M059J (cell line): ENCODE data around the gene LAMB1. TPM values are rescaled to one million over a fixed set of nuclear protein-coding genes. Genes with fewer than 3 reads are reported as not detected.
A peak's percentile ranks its signal among the peaks of the same experiment; 100 is the strongest.

ENCODE experiments used
- DNase-seq: peaks from one replicate; pipeline ENCODE4 v3.0.0-alpha.2; 2012; ENCODE audit warnings: low read depth
- total RNA-seq: library from RNA; depleted of rRNA; stranded (reverse); fragments of >200 nt; shearing (Covaris generic); gene quantifications from 2 replicates; pipeline ENCODE4 v1.2.3, GENCODE V29; 2014

Gene LAMB1
- total RNA-seq, 1 experiment from 2014 or later: 225 TPM

DNA sequence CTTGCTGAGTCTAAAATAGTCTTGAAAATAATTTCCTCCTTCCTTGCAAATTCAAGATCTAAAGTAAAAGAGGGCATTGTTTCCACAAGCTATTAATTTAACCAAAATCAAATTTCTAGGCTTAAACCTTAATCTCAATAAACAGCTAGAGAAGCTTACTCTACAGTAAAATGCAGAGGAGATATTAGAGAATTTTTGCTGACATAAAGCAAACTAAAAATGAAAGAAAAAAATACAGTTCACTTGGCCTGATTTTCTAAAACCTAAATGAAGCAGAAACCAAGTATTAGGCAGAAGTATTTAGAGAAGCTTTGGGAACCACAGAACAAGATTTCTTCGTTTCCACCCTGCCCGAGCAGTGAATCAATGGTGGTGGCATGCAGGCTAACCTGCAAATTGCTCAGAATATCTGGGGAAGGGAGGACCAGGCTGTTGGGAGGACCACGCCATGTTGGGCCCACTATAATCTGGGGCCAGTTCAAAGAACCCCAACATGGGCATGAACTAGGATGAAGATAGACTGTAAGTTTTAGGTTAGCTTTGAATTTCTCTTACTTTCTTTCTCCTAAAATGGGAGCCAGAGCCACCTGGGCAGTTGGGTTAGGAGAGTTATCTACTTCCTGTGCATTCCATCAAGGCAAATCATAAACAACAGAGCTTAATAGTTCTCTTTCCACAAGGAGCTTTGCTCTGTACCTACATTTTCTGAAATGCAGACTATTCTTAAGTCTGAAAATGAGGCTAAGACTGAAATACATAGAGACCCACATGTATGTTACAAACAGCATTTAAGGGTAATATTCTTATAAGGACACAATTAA is 4.1 kb downstream of the LAMB1 start:
- peak; percentile 66 for DNase-seq

DNA sequence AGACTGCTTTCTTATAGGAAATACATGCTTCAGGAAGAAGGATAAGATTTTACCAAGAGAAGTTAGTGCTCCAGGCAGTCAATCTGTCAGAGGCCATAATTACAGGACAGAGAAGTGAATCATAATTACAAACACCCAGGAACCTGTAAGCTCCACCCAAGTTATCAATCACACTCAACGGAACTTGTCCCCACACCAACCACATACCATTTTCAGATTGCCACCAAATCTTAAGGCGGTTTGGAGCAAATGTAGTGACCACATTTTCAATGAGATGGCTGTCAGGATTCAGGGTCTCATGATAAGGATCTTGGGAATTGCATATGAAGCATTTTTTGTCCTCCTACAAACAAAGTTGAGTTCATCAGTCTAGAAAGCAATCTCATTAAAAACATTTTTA is 4.8 kb downstream of the LAMB1 start:
- DNase-seq: peak; percentile 83

DNA sequence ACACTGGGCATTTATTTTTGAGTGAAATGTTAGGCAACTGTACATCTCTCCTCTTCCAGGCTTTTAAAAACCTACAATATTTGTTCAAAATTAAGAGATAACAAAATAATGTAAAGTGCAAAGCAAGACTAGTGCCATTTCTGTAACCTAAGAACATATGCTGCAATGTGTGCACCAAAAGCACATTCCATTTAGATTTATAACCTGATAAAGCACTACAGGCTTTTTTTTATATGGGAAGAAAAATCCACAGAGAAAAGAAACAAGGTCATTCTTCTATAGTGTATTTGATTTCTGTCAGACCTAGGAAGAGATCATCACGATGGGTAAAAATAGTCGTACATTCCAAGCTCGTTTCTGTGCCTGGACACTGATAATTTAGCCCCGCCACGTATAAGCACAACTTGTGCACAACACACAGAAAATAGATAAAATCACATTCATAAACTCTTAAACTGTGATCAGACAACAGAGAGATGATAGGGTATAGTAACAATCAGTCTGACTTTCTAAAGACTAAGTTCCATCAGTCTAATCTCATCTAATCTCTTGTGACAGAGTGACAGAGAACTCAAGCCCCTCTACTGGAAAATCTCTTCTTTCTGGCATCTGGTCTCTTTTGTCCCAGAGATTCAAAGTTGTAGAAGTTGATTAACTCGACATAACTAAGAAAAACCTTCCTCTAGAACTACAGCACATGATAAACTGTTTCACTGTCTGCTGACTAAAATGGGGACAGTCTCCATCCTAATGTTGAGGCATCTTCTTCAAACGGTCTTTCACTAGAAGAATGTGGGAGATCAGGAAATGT is 6.7 kb downstream of the LAMB1 start:
- DNase-seq: peak; percentile 70

DNA sequence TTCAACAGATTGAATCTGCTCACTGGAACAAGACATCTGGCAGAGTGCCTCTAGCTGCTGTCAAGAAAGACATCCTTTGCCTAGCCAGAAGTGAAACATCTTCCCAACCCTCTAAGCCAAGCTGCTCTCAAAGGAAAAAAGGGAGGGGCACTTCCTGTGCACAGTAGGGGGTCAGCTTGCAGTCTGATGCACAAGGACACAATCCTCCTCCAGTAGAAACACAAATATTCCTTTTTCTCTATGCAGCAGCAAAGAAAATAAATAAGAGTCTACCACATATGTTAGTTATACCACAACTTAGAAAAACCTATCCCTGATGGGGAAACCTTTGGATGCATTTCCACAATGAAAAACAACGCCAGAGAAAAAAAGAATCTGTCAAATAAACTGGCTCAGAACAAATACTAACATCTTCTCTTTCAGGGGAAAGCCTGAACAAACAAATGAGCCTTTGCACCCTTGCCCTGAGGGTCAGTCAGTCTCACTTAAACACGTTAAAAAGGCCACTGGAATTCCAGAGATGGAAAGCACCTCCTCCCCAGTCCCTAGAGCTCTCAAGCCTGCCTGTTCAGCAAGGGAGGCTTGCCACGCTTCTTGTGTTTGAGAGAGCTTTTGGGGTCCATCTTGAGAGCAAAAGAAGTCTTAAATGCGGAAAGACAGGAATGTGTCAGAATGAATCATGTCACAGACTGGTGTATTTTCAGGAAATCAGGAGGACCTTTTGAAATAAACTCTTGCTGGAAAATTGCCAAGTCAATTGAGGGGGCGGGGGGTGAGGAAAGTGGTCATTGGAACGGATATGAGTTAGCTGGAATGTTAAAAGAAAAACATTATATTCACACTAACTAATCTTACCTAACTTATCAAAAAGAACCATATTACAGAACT is 7.5 kb downstream of the LAMB1 start:
- DNase-seq: peak; percentile 93

DNA sequence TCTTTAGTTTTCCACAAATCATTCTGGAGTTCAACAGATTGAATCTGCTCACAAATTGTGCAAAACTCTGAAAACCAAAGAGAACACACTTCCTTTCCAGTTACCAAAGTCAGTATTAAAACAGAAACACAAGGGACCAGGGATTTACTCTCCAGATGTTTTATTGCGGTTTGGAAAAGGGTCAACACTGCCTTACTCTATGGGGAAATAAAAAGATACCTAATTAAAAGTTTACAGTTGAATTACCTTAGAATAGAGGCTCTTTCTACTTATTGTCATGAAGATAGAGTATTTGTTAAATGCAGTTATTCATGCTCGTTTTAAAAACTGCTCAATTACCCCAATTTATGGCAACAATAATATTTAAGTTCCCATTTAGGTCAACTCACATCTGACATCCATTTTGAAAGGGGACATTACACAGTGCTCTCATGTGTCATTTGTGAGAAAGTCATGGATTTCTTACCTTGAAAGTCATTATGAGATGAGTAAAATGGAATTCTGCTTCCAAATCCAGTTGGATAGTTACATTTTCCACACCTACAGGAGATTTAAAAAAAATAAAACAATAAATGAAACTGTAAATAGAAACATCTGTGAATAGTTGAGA is 8.4 kb downstream of the LAMB1 start:
- no peak for DNase-seq

DNA sequence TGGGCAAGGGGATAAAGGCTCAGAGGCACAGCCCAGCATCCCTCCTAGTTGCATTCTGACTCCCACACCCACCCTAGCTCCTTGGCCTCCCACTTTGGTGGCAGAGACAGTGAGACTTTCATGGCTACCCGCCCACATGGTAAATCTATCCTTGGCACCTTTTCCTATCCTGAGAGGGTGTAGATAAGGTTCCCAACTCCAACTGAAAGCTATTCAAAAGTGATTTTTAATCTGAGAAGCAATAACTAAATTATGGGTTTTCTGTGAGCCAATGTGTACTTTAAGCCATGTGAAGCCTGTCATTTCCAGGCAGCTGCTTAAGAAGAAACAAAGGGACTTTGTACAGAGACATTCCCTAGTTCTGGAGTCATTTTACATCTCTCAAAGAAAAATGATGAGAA is 9.1 kb downstream of the LAMB1 start:
- no peak for DNase-seq

DNA sequence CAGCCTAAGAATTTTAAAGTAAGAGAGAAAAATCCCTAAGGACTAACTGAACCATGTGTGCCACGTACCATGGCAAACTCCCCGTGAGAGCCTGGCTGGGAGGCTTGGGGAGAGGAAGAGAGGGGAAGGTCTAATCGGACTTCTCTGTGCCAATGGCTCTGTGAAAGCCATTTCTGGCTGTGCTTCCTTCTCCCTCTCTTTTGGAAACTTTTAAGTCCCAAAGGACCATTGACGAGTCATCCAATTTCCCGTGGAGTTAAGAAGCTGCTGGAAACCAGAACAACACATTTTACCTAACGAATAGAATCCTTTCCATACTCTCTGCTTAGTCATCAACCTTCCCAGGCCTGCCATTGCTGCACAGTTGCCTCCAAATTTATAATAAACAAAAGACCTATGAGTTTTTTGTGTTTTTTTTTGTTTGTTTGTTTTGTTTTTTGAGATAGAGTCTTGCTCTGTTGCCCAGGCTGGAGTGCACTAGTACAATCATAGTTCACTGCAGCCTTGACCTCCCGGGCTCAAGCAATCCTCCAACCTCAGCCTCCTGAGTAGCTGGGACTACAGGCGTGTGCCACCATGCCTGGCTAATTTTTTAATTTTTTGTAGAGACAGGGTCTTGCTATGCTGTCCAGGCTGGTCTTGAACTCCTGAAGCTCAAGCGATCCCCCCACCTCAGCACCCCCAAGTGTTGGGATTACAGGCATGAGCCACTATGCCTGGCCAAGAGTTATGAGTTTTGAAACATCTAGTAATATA is 13.2 kb downstream of the LAMB1 start:
- peak; percentile 83 for DNase-seq

DNA sequence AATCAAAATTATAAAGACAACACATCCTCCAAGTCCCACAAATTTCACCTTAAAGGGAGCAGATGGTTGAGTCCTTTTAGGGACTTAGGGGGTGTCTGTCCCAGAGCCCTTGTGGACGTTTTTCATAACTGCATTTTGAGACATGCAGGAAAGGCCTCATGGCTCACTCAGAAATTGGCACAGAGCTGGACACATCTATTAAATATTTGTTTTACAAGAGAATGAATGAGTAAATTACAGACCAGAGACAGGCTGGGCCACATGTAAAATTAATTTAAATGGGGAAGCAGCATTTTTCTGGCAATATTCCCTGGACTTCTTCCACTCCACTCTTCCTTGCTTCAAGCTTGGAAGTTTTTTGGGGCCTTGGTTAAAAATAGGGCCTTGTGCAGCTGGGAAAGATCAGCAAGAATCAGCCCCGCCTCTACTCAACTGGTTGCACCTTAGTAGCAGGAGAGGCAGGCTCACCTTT is 20.0 kb downstream of the LAMB1 start:
- DNase-seq: peak; percentile 35

DNA sequence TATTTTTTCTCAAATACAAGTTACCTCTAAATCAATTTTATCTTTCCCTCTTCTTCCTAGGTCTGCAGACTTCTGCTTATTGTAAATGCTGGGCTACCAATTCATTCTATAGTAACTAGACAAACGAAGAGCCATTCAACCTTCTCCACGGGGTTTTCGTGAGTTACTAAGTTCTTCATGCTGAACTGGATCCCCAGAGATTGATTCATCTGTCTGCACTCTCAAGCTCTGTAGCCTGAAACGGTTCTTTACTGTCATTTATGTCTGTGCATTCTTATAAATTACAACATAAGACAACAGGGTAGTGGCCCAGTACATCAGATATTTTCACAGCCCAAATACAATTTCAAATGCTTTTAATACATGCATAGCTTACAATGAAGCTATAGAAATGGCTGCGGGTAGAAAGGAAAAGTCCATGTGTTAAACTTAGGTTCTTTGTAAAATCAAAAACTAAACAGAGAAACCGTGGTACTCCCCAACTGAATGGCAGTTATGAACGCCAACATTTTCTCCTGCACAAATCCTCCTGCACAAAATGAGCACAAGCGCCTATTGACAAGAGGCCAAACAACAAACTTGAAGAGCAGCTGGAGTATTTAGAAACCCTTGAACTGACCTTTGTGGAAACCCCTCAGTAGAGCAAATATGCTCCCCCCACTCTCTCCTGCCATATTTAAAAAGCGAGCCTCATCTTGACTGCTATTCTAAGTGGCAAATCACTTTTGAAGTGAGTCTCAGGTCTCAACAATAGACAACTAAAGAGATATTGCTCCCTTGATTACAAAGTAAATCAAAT is 20.7 kb downstream of the LAMB1 start:
- no peak for DNase-seq

DNA sequence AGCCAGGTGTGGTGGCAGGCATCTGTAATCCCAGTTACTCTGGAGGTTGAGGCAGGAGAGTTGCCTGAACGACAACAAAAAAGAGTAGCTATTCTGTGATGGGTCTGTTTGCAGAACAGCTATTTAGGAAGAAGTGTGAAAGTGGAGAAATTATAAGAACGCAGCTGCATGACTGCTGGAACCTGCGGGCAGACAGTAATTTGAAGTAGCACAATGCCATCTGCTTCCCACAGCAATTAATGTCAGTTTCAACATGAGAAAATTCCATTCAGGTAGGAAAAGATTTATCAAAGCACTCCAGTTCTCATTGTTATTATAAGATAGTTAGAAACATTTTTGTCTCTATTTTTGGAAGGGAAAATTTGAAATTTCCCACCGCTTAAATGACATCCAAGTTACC is 21.5 kb downstream of the LAMB1 start:
- DNase-seq: no peak

DNA sequence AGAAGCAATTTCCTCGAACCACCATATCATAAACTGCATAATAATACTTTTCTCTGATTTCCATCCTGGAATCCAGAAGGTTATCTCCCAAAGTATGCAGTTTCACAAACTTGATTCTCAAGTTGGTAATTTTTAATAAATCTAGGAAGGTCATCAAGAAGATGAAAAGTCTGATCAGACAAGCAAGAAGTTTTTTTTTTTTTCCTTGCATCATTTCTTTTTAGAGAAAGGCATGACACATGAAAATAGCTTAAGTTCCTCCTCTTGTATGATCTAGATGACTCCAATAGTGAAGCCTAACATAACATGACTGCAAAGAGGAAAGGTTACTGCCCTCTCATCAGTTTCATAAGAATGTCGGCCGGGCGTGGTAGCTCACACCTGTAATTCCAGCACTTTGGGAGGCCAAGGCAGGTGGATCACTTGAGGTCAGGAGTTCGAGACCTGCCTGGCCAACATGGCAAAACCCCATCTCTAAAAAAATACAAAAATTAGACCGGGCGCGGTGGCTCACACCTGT is 22.2 kb downstream of the LAMB1 start:
- DNase-seq: no peak

DNA sequence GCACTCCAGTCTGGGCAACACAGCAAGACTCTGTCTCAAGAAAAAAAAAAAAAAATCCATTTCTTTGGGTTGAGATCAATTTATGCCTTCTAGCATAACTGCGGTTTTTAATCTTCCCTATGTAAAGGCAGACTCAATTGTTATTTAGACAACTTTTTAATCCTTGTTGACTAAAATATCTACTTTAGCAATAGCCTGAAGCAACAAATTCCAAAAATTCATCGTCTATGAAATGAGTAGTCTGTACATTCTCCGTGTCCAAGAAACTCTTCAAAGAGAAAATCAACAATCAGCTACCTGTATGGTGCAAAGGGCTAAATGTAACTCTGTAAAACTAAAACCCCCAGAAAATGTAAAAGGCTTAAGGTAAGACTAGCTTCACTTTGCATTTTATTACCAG is 22.8 kb downstream of the LAMB1 start:
- DNase-seq: no peak

DNA sequence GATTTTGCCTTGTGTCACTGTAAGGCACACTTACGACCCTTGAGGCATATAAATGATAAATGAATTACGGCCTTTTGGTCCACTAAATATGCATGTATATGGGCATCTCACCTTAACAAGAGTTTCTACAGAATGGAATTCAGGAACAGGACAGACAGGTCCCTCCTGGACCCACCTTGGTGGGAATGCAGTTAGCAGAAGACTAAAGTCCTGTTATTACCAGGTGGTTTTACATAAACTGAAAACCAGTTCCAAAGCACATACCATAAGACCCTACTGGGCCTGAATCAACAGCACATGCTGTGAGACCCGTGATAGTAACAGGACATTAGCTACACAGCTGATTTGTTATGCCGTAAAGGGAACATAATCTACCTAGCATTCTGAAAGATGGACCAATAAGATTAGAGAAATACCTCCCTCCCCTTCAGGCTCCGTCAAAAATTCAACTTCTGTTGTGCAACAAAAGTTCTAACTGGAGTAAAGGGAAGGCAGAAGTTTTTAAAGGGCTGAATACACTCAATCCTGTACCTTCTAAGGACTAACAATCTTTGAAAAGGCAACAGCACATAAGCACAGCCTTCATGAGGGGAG is 24.0 kb downstream of the LAMB1 start:
- no peak for DNase-seq

DNA sequence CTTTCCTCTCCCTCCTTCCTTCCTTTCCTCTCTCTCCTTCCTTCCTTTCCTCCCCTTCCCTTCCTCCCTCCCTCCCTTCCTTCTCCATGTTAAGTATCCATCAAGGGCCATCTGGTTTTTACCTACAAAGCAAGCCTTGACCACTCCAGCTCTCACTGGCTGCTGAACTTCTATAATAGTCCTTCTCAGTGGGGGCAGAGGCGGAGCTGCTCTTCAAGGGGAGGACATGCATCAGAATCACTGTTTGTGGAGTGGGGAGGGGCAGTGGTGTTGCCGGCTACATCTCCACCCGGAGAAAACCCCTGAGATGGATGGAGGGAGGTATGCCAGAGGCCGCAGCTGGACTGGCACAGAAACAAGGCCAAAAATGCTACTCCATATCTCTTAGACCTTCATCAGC is 25.9 kb downstream of the LAMB1 start:
- no peak for DNase-seq

DNA sequence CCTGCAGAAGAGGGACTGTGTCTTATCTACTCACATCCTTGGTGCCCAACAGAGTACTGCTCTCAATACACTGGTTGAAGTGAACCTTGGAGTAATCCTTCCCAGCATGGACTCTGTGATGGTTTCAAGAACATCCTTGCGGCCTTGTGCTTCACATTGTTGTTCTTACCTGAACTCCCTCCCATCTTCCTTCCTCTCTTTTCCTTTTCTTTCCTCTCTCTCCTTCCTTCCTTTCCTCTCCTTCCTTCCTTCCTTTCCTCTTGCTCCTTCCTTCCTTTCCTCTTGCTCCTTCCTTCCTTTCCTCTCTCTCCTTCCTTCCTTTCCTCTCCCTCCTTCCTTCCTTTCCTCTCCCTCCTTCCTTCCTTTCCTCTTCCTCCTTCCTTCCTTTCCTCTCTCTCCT is 26.3 kb downstream of the LAMB1 start:
- DNase-seq: no peak

DNA sequence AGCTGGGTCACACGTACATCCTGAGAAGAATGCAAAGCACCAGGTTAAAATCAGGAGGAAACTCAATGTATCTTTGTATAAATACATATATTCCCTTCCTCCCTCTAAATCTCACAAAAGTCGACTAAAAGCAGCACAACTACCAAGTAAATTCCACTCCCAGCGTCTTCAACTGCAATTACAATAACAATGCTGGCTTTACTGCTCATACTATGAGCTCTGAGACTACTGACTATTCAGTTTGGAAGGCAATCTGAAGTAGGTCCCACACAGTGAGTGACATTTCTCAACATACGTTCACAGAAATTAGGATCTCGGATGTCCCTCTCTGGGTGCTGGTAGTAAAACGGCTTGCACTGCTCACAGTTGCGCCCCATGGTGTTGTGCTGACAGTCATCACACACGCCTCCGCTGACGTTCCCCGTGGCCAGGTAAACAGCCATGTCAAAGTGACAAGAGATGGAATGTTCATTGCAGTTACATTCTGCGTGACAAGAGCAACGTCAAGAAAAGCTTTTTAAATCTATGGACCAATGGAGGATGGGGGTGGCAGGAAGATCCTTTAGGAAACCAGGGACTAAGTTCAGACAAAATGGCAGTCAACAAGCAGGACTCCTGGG is 27.5 kb downstream of the LAMB1 start:
- DNase-seq: no peak

DNA sequence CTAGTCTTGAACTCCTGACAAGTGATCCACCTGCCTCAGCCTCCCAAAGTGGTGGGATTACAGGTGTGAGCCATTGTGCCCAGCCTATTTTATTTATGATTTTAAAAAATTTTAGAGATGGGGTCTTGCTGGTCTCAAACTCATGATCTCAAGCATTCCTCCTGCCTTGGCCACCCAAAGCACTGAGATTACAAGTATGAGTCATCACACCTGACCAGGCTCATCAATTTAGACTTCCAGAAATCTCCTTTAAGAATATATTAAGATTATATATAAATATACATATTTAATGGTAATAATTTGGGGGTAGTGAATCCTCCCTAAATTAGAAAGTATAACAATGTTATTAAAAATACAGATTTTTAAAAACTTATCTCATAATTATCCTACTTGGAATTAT is 29.1 kb downstream of the LAMB1 start:
- DNase-seq: no peak

DNA sequence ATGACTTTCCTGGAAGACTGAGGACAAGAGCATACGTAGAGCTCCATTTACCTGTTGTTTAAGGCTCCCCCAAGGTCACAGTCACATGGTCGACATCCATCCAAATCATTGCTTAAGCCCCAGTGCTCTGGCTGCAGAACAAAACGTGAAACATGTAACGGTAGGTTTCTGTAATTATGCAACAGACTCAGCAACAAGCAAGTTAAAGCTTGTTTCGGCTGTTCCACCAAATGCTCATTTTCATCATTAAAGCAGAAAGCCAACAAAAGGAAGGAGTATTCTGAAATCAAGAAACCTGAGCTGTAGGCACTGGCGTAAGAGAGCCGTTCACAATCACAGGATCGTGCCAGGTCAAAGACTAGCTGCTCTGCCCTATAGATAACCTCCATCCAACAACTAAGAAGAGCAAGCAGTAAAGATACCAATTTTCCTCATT is 30.0 kb downstream of the LAMB1 start:
- DNase-seq: no peak

DNA sequence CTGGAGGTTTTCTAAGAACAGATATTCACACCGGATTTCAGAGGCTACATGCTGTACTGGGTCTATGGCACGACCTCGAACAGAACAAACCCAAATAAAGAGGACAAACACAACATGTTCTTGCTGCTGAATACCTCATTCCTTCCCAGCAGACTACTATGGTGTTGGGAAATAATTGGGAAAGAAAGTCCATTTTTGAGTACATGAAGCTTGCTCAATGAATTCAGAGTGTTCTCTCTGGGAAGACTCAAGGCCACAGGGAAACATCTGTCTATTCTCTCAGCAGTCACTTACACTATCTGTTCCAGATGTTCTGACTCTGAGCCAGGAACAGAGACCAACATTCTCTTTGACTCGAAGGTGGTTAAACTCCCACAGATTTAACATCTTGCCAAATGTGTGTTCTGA is 30.9 kb downstream of the LAMB1 start:
- DNase-seq: no peak
